Gastroesophageal sphincter (tissue), 4 donors: ENCODE measurements around the gene CCL4. TPM values are rescaled to one million over a fixed set of nuclear protein-coding genes. Genes with fewer than 3 reads are reported as not detected.
"Not testable (repeated sequence)": the region's sequence is repeated elsewhere in the genome, so short reads cannot be mapped to it uniquely, and the experiment has no call there.

ENCODE experiments used
- ATAC-seq: fragments of 150-250 bp; one replicate; pipeline ENCODE4 v1.9.1; 2016; ENCODE audit warnings: mild to moderate bottlenecking, moderate library complexity
- H3K27ac ChIP-seq, 4 donors: fragments of 200-600 bp; sonication (generic) in 3 of 4; 1 replicate in 3 of 4; 2 replicates in 1 of 4; pipeline ENCODE4 v1.5.1; 2016 to 2019
- H3K27me3 ChIP-seq: fragments of 200-600 bp; sonication (generic); one replicate; pipeline ENCODE4 v1.5.1; 2019
- H3K36me3 ChIP-seq, 2 donors: fragments of 200-600 bp; sonication (generic); one replicate each; pipeline ENCODE4 v1.5.1; 2019; ENCODE audit warnings: control low read depth in 1 of 2
- H3K4me1 ChIP-seq, 3 donors: fragments of 200-600 bp; sonication (generic); 1 replicate in 2 of 3; 2 replicates in 1 of 3; pipeline ENCODE4 v1.5.1; 2016 to 2019; ENCODE audit warnings: control low read depth in 2 of 3
- H3K4me3 ChIP-seq, 2 donors: fragments of 200-600 bp; sonication (generic); one replicate each; pipeline ENCODE4 v1.5.1; 2019; ENCODE audit warnings: mild to moderate bottlenecking in 1 of 2, moderate library complexity in 1 of 2
- H3K9me3 ChIP-seq, 3 donors: fragments of 200-600 bp; sonication (generic); one replicate each; pipeline ENCODE4 v1.5.1; 2017 to 2019; ENCODE audit warnings: control low read depth in 2 of 3
- CTCF ChIP-seq, 4 experiments: fragments of 200-600 bp in 2 of 4; fragments of 450-650 bp in 2 of 4; sonication (generic) in 1 of 4; IDR thresholded peaks; one replicate each; pipeline ENCODE4 v1.5.1; 2017 to 2019; ENCODE audit warnings: antibody characterized with exemption in 4 of 4, mild to moderate bottlenecking in 2 of 4, moderate library complexity in 2 of 4
- EP300 ChIP-seq: sonication (generic); formaldehyde crosslinking; IDR thresholded peaks from one replicate; pipeline ENCODE4 v1.6.1; 2017; ENCODE audit warnings: antibody characterized with exemption, mild to moderate bottlenecking
- POLR2A ChIP-seq, 2 donors: fragments of 450-650 bp; IDR thresholded peaks; one replicate each; pipeline ENCODE4 v1.6.1; 2017; ENCODE audit warnings: antibody characterized with exemption in 2 of 2, mild to moderate bottlenecking in 2 of 2, moderate library complexity in 1 of 2
- POLR2AphosphoS5 ChIP-seq: sonication (generic); formaldehyde crosslinking; IDR thresholded peaks from one replicate; pipeline ENCODE4 v1.6.1; 2017; ENCODE audit warnings: antibody characterized with exemption
- WGBS, 2 donors: methylation state at CpG; one replicate each; pipeline ENCODE4 v1.1.5; 2018; ENCODE audit warnings: low coverage in 1 of 2; 5-methylcytosine and 5-hydroxymethylcytosine counted together
- total RNA-seq, 4 donors: library from RNA; depleted of rRNA; stranded (reverse); fragments of >200 nt; gene quantifications; one replicate each; pipeline ENCODE4 v1.1.0, GENCODE V29; 2016

CCL4 gene
- total RNA-seq, 4 donors from 2014 or later, result 1.4 to 4.7 TPM; not detected in 2

GRCh38 chr17:36089888-36090836, 13.5 kb upstream of the CCL4 start, which contains the start of gene CCL3:
TSS of gene CCL3 (minus strand) at chr17:36090143. CDS start at chr17:36090058, 85 bp downstream.
- peaks cover 21% of the 10 kb centered on the region for H3K27me3 ChIP-seq
- 46 to 78% methylated on average over 2 to 7 of the region's 9 CpGs for WGBS, 2 donors
- no peaks in the 10 kb centered on the region for H3K4me1 ChIP-seq
- peak; percentile 55 for ATAC-seq
- H3K36me3 ChIP-seq, result no peaks in the 10 kb centered on the region
- no peak within 1 kb of the TSS for H3K27ac ChIP-seq
- no peak for TF ChIP-seq EP300
- TF ChIP-seq POLR2A (IDR thresholded peaks at IDR 0.05), result no peak
- no peak for TF ChIP-seq CTCF (IDR thresholded peaks at IDR 0.05)
- no peak for TF ChIP-seq POLR2AphosphoS5
- no peaks in the 10 kb centered on the region for H3K9me3 ChIP-seq
- H3K4me3 ChIP-seq, result no peak within 1 kb of the TSS

GRCh38 chr17:36092230-36092629, 11.4 kb upstream of the CCL4 start:
- Histone ChIP-seq H3K4me1 (no peaks in the 10 kb centered on the region), H3K9me3 (no peaks in the 10 kb centered on the region), H3K27ac (no peak overlapping the region), H3K4me3 (no peak overlapping the region), H3K27me3 (peaks cover 21% of the 10 kb centered on the region), H3K36me3 (no peaks in the 10 kb centered on the region)
- ATAC-seq, result no peak
- 60 to 71% methylated on average over 4 of the region's 4 CpGs for WGBS, 2 donors
- TF ChIP-seq EP300 (no peak), POLR2A (IDR thresholded peaks at IDR 0.05) (no peak), POLR2AphosphoS5 (no peak), CTCF (IDR thresholded peaks at IDR 0.05) (no peak)

GRCh38 chr17:36092715-36093114, 10.9 kb upstream of the CCL4 start:
- 76 to 77% methylated on average over 6 of the region's 6 CpGs for WGBS, 2 donors
- not testable (repeated sequence) for H3K9me3 ChIP-seq, ATAC-seq, H3K36me3 ChIP-seq, H3K4me3 ChIP-seq, H3K4me1 ChIP-seq, H3K27ac ChIP-seq
- H3K27me3 ChIP-seq, result peaks cover 21% of the 10 kb centered on the region

- H3K27me3 ChIP-seq, result peaks cover 15% of the 10 kb centered on the region
- H3K4me1 ChIP-seq, result no peaks in the 10 kb centered on the region
- H3K36me3 ChIP-seq, result no peaks in the 10 kb centered on the region
- no peak for TF ChIP-seq POLR2AphosphoS5
- no peak for TF ChIP-seq POLR2A (IDR thresholded peaks at IDR 0.05)
- TF ChIP-seq EP300, result no peak
- no peak for TF ChIP-seq CTCF (IDR thresholded peaks at IDR 0.05)
- WGBS, 2 donors, result 70 to 100% methylated on average over 1 of the region's 1 CpG
- no peak overlapping the region for H3K4me3 ChIP-seq
- no peaks in the 10 kb centered on the region for H3K9me3 ChIP-seq
- no peak for ATAC-seq
- no peak overlapping the region for H3K27ac ChIP-seq
These were observed 9.4 kb upstream of the CCL4 start for GRCh38 chr17:36094232-36094631.

GRCh38 chr17:36094746-36095145, 8.9 kb upstream of the CCL4 start:
- no peak for ATAC-seq
- Histone ChIP-seq H3K27me3 (peaks cover 10% of the 10 kb centered on the region), H3K27ac (no peak overlapping the region), H3K4me1 (no peaks in the 10 kb centered on the region), H3K36me3 (no peaks in the 10 kb centered on the region), H3K4me3 (no peak overlapping the region), H3K9me3 (no peaks in the 10 kb centered on the region)
- TF ChIP-seq EP300 (no peak), POLR2A (IDR thresholded peaks at IDR 0.05) (no peak), POLR2AphosphoS5 (no peak), CTCF (IDR thresholded peaks at IDR 0.05) (no peak)
- whole genome bisulfite sequencing, 2 donors, result 89 to 100% methylated on average over 1 to 5 of the region's 7 CpGs
